Endometrial microvascular endothelial cells (primary cell): ENCODE data around the gene PLAA. TPM values are rescaled to one million over a fixed set of nuclear protein-coding genes. Genes with fewer than 3 reads are reported as not detected.

ENCODE experiments used
- in situ Hi-C: cut with HindIII; loops from 2 replicates; pipeline ENCODE4 v1.10.0; 2017; ENCODE audit warnings: low sequenced_read_pairs, low pct_unique_long_range_greater_than_20kb; ENCODE audit errors: inconsistent ontology term
- total RNA-seq: library from RNA; depleted of rRNA; stranded (reverse); fragments of >200 nt; gene quantifications from one replicate; pipeline ENCODE4 v1.2.3, GENCODE V29; 2015; ENCODE audit errors: inconsistent ontology term

PLAA gene
- total RNA-seq, result 56.2 TPM

DNA sequence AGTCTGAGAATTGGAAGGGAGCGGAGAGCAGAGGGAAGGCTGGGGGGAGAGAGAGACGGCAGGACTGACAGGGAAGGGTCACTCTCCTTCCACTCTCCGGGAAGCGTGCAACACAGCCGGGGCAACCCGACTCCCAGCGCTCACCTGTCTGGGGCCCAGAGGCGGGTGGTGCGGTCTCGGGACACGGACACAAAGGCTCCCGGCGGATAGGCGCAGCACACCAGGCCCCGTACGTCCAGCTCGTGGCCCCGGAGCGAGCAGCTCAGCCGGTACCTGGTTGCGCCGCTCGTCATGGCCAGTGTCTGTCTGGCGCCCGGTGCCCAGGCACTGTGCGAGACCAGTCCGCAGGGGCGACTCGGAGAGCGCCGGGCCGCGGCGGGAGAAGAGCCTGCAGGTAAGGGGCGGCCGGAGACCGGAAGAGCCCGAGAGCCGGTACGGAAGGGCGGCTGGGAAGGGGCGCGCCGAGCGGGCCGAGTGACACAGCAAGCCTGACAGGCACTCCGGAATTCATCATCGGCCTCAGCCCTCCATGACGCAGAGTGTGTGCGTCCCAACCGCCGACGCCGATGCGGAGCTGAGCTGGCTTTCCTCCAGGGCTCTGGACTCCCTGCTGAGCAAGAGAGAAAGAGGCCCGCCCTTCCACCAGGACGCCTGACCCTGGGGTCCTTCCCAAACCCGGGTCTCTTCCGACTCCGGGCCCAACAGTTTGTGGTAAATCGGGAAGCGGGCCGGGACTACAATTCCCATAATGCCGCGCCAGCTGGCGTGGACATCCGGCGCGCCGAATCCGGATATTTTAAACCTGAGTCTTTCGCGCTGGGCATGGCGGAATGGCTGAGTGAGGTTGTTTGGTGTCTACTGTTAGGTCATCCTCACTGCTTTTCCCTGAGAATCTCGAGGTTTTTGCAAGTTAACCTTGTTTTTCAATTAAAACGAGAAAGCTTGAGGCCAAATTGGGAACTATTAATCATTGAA lies at the start of gene PLAA:
PLAA (minus strand) TSS at position 490 of the 975 bp plus-strand sequence; CDS start at position 293, 197 bp downstream.
- in situ Hi-C loops, result no loop called here

DNA sequence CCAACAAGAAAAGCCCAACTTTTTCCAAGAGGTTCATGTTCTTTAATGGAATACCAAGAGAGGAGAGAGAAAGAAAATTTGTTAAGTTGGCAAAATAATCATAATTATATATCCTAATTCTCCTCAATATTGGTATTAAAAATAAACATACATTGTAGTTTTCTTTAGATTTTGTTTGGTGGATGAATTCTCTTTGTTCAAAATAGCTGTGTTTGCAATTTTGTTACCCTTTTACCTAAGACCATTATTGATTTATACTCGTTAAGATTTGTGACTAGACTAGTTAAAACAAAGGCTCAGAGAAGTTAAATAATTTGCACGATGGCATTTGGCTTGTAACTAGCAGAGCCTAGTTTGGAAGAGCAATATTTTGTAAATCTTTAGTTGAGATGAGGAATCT lies 48.8 kb upstream of the PLAA start:
- in situ Hi-C loops, result no loop called here

DNA sequence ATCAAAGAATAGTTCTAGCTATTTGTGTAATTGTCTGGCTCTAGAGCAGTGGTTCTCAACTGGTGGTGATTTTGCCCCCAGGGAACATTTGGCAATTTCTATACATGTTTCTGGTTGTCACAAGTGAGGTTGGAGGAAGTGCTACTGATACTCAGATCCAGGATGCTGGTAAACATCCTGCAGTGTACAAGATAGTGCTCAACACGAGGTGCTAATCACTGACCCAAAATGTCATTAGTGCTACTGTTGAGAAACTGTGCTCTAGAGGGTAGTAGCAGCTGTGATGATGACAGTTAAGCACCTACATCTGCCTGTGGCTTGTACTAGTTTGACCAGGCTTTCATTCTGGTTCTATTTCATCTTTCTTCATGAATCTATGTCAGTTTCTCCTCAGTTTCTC lies 36.3 kb upstream of the PLAA start:
- in situ Hi-C loops, result no loop called here

DNA sequence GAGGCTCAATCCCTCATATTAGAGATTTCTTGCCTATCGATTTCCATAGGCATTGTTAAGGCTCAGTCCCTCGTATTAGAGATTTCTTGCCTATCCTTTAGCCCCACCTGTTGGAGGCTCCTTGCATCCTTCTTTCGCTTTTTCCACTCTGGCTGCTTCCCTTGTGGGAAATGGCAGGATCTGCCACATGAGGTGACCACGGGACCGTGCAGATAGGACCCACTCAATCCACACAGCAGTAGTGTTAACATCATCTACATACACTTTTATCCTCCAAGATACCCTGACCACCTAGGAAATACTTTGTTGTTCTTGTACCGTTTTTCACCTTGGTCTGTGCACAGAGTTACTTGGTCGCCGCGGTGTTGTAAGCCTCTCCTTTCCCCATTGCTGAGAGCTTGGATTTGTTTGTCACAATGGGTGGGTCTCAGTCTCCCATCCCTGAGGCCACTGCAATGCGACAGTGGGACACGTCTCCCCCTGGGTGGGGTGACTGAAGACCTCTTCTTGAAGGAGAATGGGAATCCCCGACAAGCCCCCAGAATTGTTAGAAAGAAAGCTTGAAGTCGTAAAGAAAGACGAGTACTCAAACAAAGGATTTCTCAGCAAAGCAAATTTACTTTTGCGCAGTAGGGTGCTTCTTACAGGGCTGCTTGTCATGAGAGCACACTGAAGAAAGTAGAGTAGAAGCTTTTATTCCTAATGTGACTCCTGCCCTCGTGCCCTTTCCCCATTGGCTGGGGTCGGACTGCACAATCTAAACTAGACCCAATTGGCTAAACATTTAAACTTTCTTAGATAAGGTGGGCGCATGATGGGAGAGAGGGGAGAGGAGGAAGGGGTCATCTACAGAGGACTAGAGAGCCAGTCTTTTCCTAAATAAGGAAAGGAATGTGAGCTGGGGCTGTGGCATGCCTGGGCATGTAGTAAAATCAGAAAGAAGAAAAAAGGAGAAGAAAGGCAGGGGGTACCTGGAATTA lies 29.0 kb upstream of the PLAA start:
- in situ Hi-C loops, result no loop called here

DNA sequence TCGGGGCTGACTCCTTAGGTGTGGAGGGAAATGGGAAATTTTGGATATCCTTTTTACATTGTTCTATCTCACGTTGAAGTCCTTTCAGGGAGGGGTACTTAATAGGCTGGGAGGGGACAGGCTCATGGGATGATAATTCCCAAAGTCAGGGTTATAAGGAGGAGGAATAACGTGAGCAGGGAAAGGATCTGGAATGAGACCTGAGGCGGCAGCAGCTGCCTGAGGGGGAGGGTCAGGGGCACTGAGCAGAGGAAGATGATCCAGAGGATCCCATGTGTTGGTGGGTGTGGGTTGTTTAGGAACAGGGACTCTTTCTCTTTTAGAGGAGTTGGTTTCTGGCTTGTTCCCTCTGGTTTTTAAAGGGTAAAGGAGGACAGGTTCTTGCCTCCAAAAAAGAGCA lies 27.9 kb upstream of the PLAA start:
- in situ Hi-C loops, result no loop called here

DNA sequence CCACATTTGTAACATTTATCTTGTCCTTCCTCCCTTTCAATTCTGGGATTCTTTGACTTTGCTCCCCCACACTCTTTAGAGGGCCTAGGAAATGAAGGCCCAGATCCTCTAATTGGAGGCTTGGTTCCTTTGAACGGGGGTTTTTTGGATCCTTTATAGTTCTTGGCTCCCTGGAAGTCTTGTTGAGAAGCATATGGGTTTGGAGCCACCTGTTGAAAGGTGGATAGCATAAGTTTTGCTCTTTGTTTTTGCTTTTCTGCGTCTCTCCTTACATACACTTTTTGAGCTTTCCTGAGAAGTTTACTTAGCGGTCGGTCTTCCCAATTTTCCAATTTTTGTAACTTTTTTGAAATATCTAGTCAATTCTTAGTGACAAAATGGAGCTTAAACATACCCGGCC lies 26.9 kb upstream of the PLAA start:
- in situ Hi-C loops, result no loop called here

DNA sequence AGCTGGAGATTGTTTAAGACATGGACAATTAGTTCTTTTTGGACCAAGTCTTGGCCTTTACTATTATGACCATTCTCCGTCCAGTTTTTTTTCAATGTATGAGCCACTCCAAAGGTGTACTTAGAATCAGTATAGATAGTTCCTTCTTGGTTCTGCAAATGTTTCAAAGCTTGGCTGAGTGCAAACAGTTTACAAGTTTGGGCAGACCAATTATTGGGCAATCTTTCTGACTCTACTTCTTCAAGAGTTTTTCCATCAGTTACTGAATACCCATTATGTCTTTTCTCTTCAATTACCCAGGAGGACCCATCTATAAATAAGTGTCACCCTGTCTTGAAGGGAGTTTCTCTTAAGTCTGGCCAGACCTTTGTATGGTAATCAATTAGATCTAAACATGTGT lies 24.7 kb upstream of the PLAA start:
- in situ Hi-C loops, result no loop called here

DNA sequence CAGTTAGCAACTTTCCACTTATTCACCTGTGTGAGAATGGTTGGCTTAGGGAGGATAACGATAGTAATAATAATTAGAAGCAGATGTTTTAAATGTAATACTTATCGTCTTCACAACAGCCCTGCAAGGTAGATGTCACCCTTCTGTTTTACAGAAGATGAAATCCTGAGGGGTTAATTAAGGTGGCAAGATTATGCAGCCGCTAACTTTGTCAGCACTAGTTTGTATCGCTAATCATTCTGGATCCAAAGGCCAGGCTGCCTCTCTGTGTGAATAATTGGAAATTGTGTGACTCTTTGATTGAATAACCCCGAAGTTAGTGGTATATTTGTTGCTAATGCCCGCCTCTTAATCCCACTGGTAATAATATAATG lies 9.8 kb upstream of the PLAA start:
- in situ Hi-C loops, result no loop called here

DNA sequence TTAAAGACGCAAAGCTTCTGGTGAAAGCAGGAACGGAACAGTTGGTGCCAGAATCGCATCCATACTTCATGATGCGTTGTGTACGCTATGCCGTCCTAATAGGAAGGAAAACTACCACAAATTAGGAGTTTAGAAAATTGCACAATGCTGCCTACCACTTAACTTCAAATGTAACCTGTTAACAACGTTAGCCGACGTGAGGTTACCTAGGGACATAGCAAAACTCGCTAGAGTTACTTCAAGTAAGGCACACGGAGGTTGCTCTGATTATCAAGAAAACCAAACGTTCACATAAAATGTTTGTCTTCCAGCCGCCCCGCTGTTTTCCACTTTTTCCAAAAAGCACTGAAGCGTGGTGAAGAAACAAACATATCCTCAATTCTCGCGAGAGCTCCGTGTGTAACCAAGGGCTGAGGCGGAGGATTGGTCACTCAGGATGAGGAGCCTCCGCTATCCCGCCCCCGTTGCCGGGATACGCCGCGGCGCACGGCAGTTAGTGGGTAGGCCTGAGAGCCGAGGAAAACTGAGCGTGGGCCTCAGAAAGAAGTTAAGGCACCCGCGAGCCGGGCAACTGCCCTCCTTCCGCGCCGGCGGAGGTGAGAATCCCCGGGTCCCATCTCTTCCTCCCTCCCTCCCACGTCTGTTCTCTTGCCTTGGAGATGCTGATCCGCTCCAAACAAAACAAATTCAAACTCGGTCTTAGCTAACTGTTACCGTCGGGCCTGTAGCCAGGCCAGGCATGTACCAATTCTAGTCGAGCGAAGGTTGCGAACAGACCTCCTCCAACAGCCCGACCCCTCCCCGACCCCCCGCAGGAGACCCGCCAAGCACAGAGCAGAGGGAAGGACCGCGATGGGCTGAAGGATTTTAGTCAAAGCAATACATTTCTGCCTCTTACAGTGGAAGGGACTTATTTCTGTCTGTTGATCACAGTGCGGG lies 9.1 kb upstream of the PLAA start, which contains the start of gene IFT74:
IFT74 (plus strand) TSS at position 492 of the 939 bp plus-strand sequence. CDS start 5,556 bp downstream, outside the sequence.
- in situ Hi-C loops, result no loop called here

DNA sequence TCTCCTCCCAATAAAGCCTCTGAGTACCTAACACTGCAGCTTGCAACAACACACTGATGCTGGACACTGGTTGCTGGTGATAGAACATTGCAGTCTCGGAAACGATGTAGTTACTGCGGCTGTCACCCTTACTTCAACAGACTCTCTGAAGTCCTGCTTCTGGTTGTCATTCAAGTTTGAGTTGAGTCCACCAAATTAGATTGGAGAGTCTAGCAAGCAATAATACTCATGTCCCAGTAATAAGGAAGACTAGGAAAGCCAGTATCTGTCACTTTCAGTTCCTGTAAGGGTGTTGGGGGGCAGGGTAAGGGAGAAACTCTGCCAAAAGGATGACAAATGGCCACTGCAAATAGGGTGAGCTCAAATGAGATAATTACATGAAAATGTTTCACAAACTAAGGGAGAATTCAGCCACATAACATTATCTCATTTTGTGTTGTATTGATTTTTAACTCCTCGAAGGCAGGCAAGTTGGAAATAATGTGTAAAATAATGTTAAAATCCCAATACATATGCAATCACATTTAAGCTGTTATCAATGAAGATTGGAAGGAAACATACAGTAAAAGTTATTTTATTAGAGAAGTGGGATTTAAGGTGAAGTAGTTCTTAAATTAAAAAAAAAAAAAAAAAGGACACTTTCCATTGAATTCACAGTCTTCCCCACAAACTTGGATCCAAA lies 8.3 kb upstream of the PLAA start:
- in situ Hi-C loops, result no loop called here

DNA sequence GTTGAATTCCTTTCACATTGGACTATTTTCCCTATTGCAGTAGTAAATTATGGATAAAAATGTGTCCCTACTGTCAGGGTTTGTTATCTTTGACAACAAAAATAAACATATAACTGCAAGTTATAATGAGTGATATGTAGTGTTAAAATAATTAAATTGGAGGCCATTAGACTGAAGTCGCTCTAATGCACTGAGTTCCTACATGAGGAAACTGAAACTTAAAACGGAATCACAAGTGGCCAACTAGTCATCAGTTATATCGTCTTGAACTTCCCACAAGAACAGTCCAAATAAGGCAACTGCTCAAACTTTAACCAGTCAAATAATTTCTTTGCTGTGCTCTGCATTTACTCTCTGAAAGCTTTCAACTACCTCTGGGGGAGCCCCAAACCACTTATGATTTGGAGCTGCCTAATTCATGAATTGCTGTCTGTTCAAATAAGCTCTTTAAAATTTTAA lies 7.0 kb upstream of the PLAA start:
- in situ Hi-C loops, result no loop called here

DNA sequence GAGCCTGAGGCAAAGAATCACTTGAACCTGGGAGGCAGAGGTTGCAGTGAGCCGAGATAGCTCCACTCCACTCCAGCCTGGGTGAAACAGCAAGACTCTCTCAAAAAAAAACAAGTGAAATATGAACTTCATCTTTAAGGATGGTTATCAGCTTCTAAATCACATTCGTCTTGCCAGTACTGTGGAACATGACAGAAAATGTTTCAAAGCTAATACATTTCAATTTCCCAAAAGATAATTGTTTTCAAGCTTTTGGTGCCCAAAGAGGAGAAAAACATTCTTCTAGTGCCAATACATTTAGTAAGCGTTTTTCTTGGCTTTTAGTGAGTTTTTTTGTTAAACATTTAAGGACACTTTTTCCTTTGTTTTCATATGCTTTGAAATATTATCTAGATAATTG lies 4.8 kb upstream of the PLAA start:
- in situ Hi-C loops, result no loop called here

DNA sequence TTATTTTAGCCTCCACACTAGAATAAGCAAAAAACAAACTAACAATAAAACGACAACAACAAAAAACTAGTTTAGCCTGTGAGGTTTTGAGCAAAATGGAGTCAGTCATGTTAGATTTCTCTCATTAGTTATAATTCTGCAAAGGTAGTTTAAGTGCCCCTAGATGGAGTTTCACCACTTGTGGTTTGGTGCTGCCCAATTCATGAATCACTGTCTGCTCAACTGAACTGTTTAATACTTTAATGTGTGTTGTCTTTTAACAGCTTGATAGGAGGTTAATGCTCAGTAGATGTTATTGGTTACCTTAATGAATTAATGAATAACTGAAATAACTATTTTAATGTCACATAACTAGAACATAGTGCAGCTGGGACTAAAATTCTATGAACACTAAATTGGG lies 3.5 kb upstream of the PLAA start:
- in situ Hi-C loops, result no loop called here

DNA sequence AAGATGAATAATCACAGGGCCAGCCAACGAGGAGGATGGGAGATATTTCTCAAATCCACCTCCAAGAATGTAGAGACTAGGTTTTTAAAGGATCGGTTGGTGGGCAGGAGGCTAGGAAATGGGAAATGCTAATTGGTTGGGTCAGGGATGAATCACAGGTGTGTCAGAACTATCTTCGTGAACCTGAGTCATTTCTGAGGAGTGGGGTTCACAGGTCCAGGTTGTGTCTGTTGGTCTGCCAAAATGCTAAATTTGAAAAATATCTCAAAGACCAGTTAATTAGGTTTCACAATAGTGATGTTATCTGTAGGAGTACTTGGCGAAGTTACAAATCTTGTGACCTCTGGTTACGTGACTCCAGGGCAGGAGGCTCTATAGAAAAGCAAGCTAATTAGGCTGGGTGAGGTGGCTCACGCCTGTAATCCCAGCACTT lies 2.6 kb upstream of the PLAA start:
- in situ Hi-C loops, result no loop called here

DNA sequence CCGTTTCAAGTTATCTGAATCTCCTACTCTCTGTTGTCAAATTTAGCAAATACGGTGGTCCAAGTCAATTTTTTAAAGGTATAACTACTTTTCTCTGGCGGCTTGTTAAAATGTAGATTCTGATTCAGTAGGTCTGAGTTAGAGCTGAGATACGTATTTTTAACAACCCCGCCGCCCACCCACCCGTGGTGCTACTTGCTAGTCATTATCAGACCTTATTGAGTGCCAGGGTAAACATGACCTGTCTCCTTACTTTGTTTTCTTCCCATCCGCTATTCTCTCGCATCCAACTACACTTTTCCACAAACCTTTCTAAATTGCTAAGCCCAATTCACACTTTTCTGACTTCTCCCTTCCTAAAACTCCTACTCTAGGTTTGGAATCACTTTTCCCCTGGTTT lies 694 bp upstream of the PLAA start:
- in situ Hi-C loops, result no loop called here

DNA sequence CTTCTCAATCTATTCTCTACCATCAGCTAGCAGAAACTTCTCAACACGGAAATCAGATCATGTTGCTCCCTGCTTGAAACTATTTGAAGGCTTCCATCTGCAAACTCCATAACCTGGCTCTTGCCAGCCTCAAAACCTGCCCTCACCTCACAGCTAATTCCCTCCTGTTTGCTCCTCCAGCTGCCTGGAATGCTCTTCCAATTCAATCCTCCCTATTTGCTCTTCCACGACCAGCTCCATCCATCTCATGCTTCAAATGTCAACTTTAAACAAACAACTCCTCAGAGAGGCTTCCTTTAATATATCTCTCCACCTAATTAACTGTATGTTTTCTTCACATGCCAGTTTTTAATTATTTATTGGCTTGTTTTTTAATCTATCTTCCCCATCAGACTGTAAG lies 1.5 kb downstream of the PLAA start:
- in situ Hi-C loops, result no loop called here

DNA sequence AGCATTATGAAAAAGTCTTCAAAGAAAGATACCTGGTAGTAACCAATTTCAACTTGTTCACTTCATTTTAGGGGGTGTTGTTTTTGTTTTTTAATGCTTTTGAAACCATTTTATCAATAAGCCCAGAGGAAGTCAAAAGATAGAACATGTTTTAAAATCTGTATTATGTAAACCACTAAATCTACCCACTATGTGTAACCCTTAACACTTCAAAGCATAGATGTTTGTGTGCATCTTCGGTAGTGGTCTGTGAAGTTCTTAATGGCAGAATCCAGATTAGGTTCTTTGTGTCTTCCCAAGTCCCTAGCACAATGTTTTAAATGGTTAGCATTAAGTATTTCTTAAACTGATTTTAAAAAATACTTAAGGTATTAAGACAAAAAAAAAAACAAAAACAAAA lies 6.3 kb downstream of the PLAA start:
- in situ Hi-C loops, result no loop called here
